Measurements from ENCODE around the gene PPM1H.
"Not testable (repeated sequence)": the region's sequence is repeated elsewhere in the genome, so short reads cannot be mapped to it uniquely, and the experiment has no call there.

The PPM1H gene

GRCh38 chr12:62885242-62885641 lies 49.7 kb downstream of the PPM1H start:
- H3K4me3 ChIP-seq (ENCODE audit: low read length): no peak overlapping the region
- no peak for DNase-seq (ENCODE audit: low read depth)
- no peak for TF ChIP-seq CTCF (IDR thresholded peaks at IDR 0.05; ENCODE audit: insufficient read depth, low read depth, low read length, missing control alignments)

- H3K4me3 ChIP-seq (ENCODE audit: low read length); DNase-seq (ENCODE audit: low read depth): not testable (repeated sequence)
Observed at GRCh38 chr12:62884832-62885231, 50.1 kb downstream of the PPM1H start.

GRCh38 chr12:62882696-62883095 lies 52.3 kb downstream of the PPM1H start:
- no peak for TF ChIP-seq CTCF (IDR thresholded peaks at IDR 0.05; ENCODE audit: insufficient read depth, low read depth, low read length, missing control alignments)

GRCh38 chr12:62882140-62882539 lies 52.8 kb downstream of the PPM1H start:
- TF ChIP-seq CTCF (IDR thresholded peaks at IDR 0.05; ENCODE audit: insufficient read depth, low read depth, low read length, missing control alignments): no peak

More at GRCh38 chr12:62882696-62883095, 52.3 kb downstream of the PPM1H start:
- no peak overlapping the region for H3K4me3 ChIP-seq (ENCODE audit: low read length)
- DNase-seq (ENCODE audit: low read depth): no peak

GRCh38 chr12:62879691-62880090 lies 55.3 kb downstream of the PPM1H start:
- no peak for TF ChIP-seq CTCF (IDR thresholded peaks at IDR 0.05; ENCODE audit: insufficient read depth, low read depth, low read length, missing control alignments)
- no peak overlapping the region for H3K4me3 ChIP-seq (ENCODE audit: low read length)
- peak; percentile 41 for DNase-seq (ENCODE audit: low read depth)

More at GRCh38 chr12:62882140-62882539, 52.8 kb downstream of the PPM1H start:
- no peak overlapping the region for H3K4me3 ChIP-seq (ENCODE audit: low read length)
- DNase-seq (ENCODE audit: low read depth): no peak

- H3K4me3 ChIP-seq (ENCODE audit: low read length); DNase-seq (ENCODE audit: low read depth): not testable (repeated sequence)
Observed at GRCh38 chr12:62879228-62879627, 55.7 kb downstream of the PPM1H start.

- DNase-seq (ENCODE audit: low read depth): no peak
- TF ChIP-seq CTCF (IDR thresholded peaks at IDR 0.05; ENCODE audit: insufficient read depth, low read depth, low read length, missing control alignments): no peak
- H3K4me3 ChIP-seq (ENCODE audit: low read length): no peak overlapping the region
Observed at GRCh38 chr12:62878211-62878610, 56.7 kb downstream of the PPM1H start.

GRCh38 chr12:62876938-62877548 lies 57.9 kb downstream of the PPM1H start:
- no peak overlapping the region for H3K4me3 ChIP-seq (ENCODE audit: low read length)
- DNase-seq (ENCODE audit: low read depth): no peak
- TF ChIP-seq CTCF (IDR thresholded peaks at IDR 0.05; ENCODE audit: insufficient read depth, low read depth, low read length, missing control alignments): no peak

Measured in epithelial cell of esophagus (primary cell).